Activated T-cell treated with anti-CD3 and anti-CD28 coated beads for 48 hours (primary cell): ENCODE measurements around the gene EEF1AKMT4.

Experiments
- DNase-seq: peaks from one replicate; pipeline ENCODE4 v3.0.0-alpha.2; 2020; ENCODE audit warnings: low read depth

The EEF1AKMT4 gene

DNA sequence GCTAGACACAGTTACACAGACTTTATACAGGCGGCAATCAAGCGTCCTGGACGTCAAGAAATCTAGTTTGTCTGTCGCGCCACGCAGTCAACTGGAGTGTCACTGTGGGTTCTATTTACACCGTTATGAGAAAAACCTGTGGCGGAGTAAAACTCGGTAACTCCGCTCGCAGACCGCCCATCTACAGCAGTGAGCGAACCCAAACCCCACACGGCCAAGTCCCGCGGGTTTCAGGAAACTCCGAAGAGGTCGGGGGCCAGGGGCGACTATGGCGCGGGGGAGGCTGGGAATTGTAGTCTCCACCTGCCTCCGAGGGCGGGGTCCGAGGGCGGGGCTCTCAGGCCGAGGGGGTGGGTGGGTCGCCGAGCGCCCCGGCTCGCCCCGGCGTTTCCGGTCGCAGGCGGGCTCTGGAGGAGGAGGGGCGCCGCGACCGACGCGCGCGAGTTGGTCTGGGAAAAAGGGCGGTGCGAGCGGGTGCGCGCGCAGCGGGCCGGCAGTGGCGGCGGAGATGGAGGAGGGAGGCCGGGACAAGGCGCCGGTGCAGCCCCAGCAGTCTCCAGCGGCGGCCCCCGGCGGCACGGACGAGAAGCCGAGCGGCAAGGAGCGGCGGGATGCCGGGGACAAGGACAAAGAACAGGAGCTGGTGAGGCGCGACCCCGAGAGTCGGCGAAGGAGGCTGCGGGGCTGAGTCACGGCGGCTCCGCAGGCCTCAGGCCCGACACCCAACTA is 49.5 kb downstream of the EEF1AKMT4 start, which contains the start of gene PSMD2:
TSS of gene PSMD2 (plus strand) at position 483 of the 729 bp plus-strand sequence. CDS start at position 509, 26 bp downstream.
- peak; percentile 98 for DNase-seq

- DNase-seq = no peak
These were observed 50.3 kb downstream of the EEF1AKMT4 start for GRCh38 chr3:184299488-184300377.

- no peak for DNase-seq
These were observed 50.9 kb downstream of the EEF1AKMT4 start for GRCh38 chr3:184300378-184300720.

- DNase-seq = no peak
These were observed 56.1 kb downstream of the EEF1AKMT4 start for GRCh38 chr3:184305577-184305976.

DNA sequence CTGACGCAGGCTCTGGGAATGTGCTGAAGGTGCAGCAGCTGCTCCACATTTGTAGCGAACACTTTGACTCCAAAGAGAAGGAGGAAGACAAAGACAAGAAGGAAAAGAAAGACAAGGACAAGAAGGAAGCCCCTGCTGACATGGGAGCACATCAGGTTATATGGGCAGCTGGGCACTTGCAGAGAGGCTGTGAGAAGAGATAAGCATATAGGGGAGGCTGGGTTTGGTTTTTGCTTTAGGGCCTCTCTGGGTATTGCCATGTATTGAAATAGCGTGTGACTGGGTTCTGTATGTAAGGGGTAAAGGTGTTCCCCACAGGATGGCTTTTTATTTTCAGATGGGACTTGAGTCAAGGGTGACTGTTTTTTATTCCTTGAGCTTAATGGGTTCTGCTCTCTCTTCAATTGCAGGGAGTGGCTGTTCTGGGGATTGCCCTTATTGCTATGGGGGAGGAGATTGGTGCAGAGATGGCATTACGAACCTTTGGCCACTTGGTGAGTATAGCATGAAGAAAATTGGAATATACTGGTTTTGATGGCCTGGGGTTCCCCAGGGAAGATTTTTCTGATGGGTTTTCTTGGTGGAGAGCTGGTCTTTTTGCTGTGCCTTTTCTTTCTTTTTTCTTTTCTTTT is 57.0 kb downstream of the EEF1AKMT4 start:
- DNase-seq = no peak

- no peak for DNase-seq
These were observed 58.4 kb downstream of the EEF1AKMT4 start for GRCh38 chr3:184307915-184308314.
